ENCODE measurements around the gene CASZ1.

DNA sequence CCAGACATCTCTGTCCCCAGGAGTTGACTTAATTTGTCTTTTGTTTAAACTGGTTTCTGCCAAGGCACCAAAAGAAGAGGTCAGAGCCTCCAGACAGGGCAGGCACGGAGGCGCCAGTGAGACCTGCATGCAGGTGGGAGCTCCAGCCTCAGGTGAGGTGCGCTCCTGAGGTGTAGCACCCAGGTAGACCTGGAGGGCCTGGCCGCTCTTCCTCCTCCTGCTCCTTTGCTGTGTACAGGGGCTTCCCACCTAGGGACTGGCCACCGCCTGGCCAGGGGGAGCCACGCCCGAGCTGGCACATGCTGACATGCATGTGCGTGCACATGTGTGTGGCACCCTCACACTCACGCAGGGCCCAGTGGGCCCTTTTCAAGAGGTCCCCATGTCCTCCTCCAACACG lies 163.0 kb downstream of the CASZ1 start:
- TF ChIP-seq, protein P1, sequence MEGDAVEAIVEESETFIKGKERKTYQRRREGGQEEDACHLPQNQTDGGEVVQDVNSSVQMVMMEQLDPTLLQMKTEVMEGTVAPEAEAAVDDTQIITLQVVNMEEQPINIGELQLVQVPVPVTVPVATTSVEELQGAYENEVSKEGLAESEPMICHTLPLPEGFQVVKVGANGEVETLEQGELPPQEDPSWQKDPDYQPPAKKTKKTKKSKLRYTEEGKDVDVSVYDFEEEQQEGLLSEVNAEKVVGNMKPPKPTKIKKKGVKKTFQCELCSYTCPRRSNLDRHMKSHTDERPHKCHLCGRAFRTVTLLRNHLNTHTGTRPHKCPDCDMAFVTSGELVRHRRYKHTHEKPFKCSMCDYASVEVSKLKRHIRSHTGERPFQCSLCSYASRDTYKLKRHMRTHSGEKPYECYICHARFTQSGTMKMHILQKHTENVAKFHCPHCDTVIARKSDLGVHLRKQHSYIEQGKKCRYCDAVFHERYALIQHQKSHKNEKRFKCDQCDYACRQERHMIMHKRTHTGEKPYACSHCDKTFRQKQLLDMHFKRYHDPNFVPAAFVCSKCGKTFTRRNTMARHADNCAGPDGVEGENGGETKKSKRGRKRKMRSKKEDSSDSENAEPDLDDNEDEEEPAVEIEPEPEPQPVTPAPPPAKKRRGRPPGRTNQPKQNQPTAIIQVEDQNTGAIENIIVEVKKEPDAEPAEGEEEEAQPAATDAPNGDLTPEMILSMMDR (IDR thresholded peaks at IDR 0.05): no peak
- TF ChIP-seq EZH2phosphoT487 (IDR thresholded peaks at IDR 0.05): no peak

Data from neural progenitor cell (in vitro differentiated cells).